Measurements from ENCODE around the gene MLIP.

DNA sequence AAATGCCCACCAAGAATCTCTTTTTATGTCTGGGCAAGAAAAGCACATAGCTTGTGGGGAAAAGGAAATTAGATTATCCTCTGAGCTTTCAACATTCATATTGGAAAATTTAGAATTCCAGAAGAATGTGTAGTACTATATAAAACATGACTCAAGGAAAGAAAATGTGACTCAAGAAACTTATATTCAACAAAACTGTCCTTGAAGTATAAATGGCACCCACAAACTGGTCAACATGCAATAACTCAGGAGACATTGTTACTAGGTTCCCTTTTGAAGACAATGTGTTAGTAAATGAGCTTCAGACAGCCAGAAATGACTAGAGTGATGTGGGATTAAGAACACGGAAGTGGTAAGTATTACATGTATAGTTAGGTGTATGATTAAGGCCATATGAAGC lies 170.9 kb downstream of the MLIP start:
- TF ChIP-seq, protein P1, sequence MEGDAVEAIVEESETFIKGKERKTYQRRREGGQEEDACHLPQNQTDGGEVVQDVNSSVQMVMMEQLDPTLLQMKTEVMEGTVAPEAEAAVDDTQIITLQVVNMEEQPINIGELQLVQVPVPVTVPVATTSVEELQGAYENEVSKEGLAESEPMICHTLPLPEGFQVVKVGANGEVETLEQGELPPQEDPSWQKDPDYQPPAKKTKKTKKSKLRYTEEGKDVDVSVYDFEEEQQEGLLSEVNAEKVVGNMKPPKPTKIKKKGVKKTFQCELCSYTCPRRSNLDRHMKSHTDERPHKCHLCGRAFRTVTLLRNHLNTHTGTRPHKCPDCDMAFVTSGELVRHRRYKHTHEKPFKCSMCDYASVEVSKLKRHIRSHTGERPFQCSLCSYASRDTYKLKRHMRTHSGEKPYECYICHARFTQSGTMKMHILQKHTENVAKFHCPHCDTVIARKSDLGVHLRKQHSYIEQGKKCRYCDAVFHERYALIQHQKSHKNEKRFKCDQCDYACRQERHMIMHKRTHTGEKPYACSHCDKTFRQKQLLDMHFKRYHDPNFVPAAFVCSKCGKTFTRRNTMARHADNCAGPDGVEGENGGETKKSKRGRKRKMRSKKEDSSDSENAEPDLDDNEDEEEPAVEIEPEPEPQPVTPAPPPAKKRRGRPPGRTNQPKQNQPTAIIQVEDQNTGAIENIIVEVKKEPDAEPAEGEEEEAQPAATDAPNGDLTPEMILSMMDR (IDR thresholded peaks at IDR 0.05), result no peak
- TF ChIP-seq POLR2A (IDR thresholded peaks at IDR 0.05), result no peak
